Type B pancreatic cell (in vitro differentiated cells): Measurements from ENCODE around the gene GLG1. TPM values are rescaled to one million over a fixed set of nuclear protein-coding genes. Genes with fewer than 3 reads are reported as not detected.
A peak's percentile ranks its signal among the peaks of the same experiment; 100 is the strongest.
"Not testable (repeated sequence)": the region's sequence is repeated elsewhere in the genome, so short reads cannot be mapped to it uniquely, and the experiment has no call there.

Source experiments
- DNase-seq: peaks from one replicate; pipeline ENCODE4 v3.0.0; 2021; ENCODE audit warnings: mixed read lengths; ENCODE audit not compliant: unreplicated experiment; ENCODE audit errors: extremely low spot score
- H3K27ac Mint-ChIP-seq: 2 replicates; pipeline ENCODE4 v1.8.0; 2021; ENCODE audit warnings: mild to moderate bottlenecking, mixed read lengths
- H3K27me3 Mint-ChIP-seq: 2 replicates; pipeline ENCODE4 v1.8.0; 2021; ENCODE audit warnings: mixed read lengths
- H3K36me3 Mint-ChIP-seq: 2 replicates; pipeline ENCODE4 v1.8.0; 2021; ENCODE audit warnings: mixed read lengths
- H3K4me1 Mint-ChIP-seq: one replicate; pipeline ENCODE4 v1.8.0; 2021; ENCODE audit warnings: mixed read lengths; ENCODE audit not compliant: unreplicated experiment
- H3K4me3 Mint-ChIP-seq: 2 replicates; pipeline ENCODE4 v1.8.0; 2021; ENCODE audit warnings: mild to moderate bottlenecking, mixed read lengths
- H3K9me3 Mint-ChIP-seq: 2 replicates; pipeline ENCODE4 v1.8.0; 2021; ENCODE audit warnings: mixed read lengths
- CTCF ChIP-seq: fragments of 200-600 bp; sonication (generic); conservative IDR thresholded peaks from 2 replicates; pipeline ENCODE4 v1.5.0; 2021; ENCODE audit warnings: antibody characterized with exemption, mild to moderate bottlenecking
- total RNA-seq: library from RNA; stranded (reverse); gene quantifications from 2 replicates; pipeline ENCODE4 v1.2.1, GENCODE V29; 2021; ENCODE audit warnings: low replicate concordance

Gene GLG1
- total RNA-seq, 1 donor from 2014 or later = 144 TPM

DNA sequence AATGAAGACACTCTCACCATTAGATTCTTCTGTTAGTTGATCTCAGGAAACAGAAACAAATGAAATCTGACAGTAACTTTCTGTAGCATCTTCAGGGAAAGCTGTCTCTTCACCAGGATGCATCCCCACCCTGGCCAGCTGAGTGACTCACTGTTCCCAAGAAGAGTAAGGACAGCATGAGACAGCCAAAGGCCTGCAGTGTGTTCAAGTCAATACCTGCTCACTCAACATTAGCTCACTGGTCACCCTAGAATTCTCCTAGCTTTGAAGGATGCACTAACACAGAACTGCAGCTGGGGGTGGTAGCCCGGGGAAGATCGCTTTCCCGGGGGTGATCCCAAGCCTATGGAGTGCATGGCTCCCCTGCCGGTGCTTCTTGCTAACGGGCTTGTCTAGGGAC is 157.4 kb downstream of the GLG1 start:
- Mint-ChIP-seq H3K4me3 (no peak overlapping the region), H3K27me3 (no peaks in the 10 kb centered on the region), H3K9me3 (no peaks in the 10 kb centered on the region), H3K27ac (peak overlapping the region; percentile 58), H3K4me1 (no peaks in the 10 kb centered on the region), H3K36me3 (peaks cover 32% of the 10 kb centered on the region)
- DNase-seq = no peak
- no peak for TF ChIP-seq CTCF

- H3K4me1 Mint-ChIP-seq = no peaks in the 10 kb centered on the region
- H3K9me3 Mint-ChIP-seq = no peaks in the 10 kb centered on the region
- H3K36me3 Mint-ChIP-seq = peaks cover 32% of the 10 kb centered on the region
- peak overlapping the region; percentile 58 for H3K27ac Mint-ChIP-seq
- no peaks in the 10 kb centered on the region for H3K27me3 Mint-ChIP-seq
- H3K4me3 Mint-ChIP-seq = no peak overlapping the region
- TF ChIP-seq CTCF = no peak
- DNase-seq = no peak
Measured at GRCh38 chr16:74448990-74449389, 157.9 kb downstream of the GLG1 start.

DNA sequence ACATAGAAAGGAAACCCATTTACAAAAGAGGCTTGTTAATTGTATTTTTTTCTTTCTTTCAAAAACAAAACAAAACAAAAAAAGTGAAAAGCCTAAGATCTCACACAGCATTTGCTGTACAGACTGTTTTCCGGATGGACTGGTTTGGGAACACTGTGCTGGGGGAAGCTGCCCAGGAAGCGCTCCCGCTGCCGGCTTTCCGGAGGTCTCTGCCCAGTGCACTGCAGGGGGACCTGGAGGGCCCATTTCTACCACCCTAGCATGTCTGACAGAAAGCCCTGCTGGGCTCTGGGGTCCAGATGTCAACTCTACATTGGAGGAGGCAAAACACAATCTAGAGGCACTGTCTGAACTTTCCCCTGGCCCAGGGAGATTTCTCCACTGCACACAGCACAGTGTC is 159.3 kb downstream of the GLG1 start:
- Mint-ChIP-seq H3K27me3 (no peaks in the 10 kb centered on the region), H3K4me1 (no peaks in the 10 kb centered on the region), H3K4me3 (no peak overlapping the region), H3K9me3 (no peaks in the 10 kb centered on the region), H3K27ac (no peak overlapping the region), H3K36me3 (peaks cover 26% of the 10 kb centered on the region)
- TF ChIP-seq CTCF = no peak
- DNase-seq = no peak

- no peaks in the 10 kb centered on the region for H3K4me1 Mint-ChIP-seq
- peaks cover 21% of the 10 kb centered on the region for H3K36me3 Mint-ChIP-seq
- TF ChIP-seq CTCF = no peak
- no peak overlapping the region for H3K4me3 Mint-ChIP-seq
- H3K27ac Mint-ChIP-seq = no peak overlapping the region
- no peaks in the 10 kb centered on the region for H3K9me3 Mint-ChIP-seq
- no peak for DNase-seq
- H3K27me3 Mint-ChIP-seq = no peaks in the 10 kb centered on the region
Measured at GRCh38 chr16:74446866-74447265, 160.0 kb downstream of the GLG1 start.

- DNase-seq, H3K9me3 Mint-ChIP-seq, H3K4me1 Mint-ChIP-seq, H3K4me3 Mint-ChIP-seq, H3K27ac Mint-ChIP-seq, H3K27me3 Mint-ChIP-seq: not testable (repeated sequence)
- peaks cover 19% of the 10 kb centered on the region for H3K36me3 Mint-ChIP-seq
Measured at GRCh38 chr16:74443624-74444346, 163.1 kb downstream of the GLG1 start.

GRCh38 chr16:74439685-74440084 is 167.2 kb downstream of the GLG1 start:
- Mint-ChIP-seq H3K36me3 (peaks cover 17% of the 10 kb centered on the region), H3K9me3 (no peaks in the 10 kb centered on the region), H3K4me1 (peaks cover 5% of the 10 kb centered on the region), H3K4me3 (no peak overlapping the region), H3K27me3 (no peaks in the 10 kb centered on the region), H3K27ac (no peak overlapping the region)
- TF ChIP-seq CTCF = no peak
- DNase-seq = no peak
